Thoracic aorta (tissue), 2 donors: ENCODE data around the gene BST1. TPM values are rescaled to one million over a fixed set of nuclear protein-coding genes. Genes with fewer than 3 reads are reported as not detected.

Source experiments
- ATAC-seq: fragments of 150-250 bp; one replicate; pipeline ENCODE4 v1.8.0; 2017; ENCODE audit warnings: low read depth; ENCODE audit not compliant: insufficient number of reproducible peaks, low FRiP score
- DNase-seq: peaks from one replicate; pipeline ENCODE4 v3.0.0-alpha.2; 2020; ENCODE audit warnings: low spot score
- H3K27ac ChIP-seq, 2 donors: fragments of 200-600 bp; sonication (generic); 1 replicate in 1 of 2; 2 replicates in 1 of 2; pipeline ENCODE4 v1.5.1; 2016; ENCODE audit warnings: mild to moderate bottlenecking in 2 of 2, moderate library complexity in 2 of 2
- H3K27me3 ChIP-seq: fragments of 200-600 bp; sonication (generic); replicated peaks from 2 replicates; pipeline ENCODE4 v1.6.0; 2016; ENCODE audit warnings: mild to moderate bottlenecking; ENCODE audit not compliant: insufficient read depth
- H3K36me3 ChIP-seq: fragments of 200-600 bp; sonication (generic); one replicate; pipeline ENCODE4 v1.5.1; 2016
- H3K4me1 ChIP-seq, 2 donors: fragments of 200-600 bp; sonication (generic); 1 replicate in 1 of 2; 2 replicates in 1 of 2; pipeline versions ENCODE4 v1.5.1 to v1.6.0; 2016; ENCODE audit warnings: low read depth in 2 of 2, mild to moderate bottlenecking in 1 of 2; ENCODE audit not compliant: control insufficient read depth in 1 of 2
- H3K4me3 ChIP-seq: fragments of 200-600 bp; sonication (generic); 2 replicates; pipeline ENCODE4 v1.5.1; 2016; ENCODE audit warnings: mild to moderate bottlenecking
- H3K9me3 ChIP-seq: fragments of 200-600 bp; sonication (generic); 2 replicates; pipeline ENCODE4 v1.5.1; 2016
- total RNA-seq, 2 donors: library from RNA; depleted of rRNA; stranded (reverse); fragments of >200 nt; gene quantifications; one replicate each; pipeline versions ENCODE4 v1.1.0 to v1.2.3, GENCODE V29; 2016
- TF ChIP-seq, protein P1 (sequence below): fragments of 200-600 bp; sonication (generic); IDR thresholded peaks from one replicate; pipeline ENCODE4 v1.5.1; 2019; ENCODE audit warnings: antibody characterized with exemption

Gene BST1
- total RNA-seq, 2 donors from 2014 or later, result 9.2 to 15.7 TPM

DNA sequence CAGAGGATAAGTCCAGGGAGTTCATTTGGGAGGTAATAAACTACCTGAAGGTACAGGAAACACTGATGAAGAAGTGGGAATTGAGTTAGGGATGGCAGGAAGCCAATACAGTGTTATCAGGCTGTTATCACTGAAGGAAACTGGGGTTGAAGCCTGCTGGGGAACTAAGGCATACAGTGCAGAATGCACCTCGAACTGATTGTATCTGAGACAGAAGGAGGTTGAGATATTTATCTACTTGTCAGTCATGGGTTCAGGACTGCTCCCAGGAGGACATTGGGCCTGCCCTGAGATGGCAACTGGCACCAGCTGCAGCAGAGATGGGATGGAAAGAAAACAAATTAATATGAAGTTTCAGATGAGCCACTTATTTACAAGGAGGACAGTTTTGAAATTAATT is 39.8 kb downstream of the BST1 start:
- TF ChIP-seq, protein P1, sequence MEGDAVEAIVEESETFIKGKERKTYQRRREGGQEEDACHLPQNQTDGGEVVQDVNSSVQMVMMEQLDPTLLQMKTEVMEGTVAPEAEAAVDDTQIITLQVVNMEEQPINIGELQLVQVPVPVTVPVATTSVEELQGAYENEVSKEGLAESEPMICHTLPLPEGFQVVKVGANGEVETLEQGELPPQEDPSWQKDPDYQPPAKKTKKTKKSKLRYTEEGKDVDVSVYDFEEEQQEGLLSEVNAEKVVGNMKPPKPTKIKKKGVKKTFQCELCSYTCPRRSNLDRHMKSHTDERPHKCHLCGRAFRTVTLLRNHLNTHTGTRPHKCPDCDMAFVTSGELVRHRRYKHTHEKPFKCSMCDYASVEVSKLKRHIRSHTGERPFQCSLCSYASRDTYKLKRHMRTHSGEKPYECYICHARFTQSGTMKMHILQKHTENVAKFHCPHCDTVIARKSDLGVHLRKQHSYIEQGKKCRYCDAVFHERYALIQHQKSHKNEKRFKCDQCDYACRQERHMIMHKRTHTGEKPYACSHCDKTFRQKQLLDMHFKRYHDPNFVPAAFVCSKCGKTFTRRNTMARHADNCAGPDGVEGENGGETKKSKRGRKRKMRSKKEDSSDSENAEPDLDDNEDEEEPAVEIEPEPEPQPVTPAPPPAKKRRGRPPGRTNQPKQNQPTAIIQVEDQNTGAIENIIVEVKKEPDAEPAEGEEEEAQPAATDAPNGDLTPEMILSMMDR, result no peak
- no peaks in the 10 kb centered on the region for H3K9me3 ChIP-seq
- ATAC-seq (no peak), DNase-seq (no peak)
- H3K36me3 ChIP-seq, result no peaks in the 10 kb centered on the region
- no peak overlapping the region for H3K4me3 ChIP-seq
- peaks cover 0 to 13% of the 10 kb centered on the region in 2 donors for H3K4me1 ChIP-seq
- no peaks in the 10 kb centered on the region for H3K27me3 ChIP-seq
- no peak overlapping the region for H3K27ac ChIP-seq

DNA sequence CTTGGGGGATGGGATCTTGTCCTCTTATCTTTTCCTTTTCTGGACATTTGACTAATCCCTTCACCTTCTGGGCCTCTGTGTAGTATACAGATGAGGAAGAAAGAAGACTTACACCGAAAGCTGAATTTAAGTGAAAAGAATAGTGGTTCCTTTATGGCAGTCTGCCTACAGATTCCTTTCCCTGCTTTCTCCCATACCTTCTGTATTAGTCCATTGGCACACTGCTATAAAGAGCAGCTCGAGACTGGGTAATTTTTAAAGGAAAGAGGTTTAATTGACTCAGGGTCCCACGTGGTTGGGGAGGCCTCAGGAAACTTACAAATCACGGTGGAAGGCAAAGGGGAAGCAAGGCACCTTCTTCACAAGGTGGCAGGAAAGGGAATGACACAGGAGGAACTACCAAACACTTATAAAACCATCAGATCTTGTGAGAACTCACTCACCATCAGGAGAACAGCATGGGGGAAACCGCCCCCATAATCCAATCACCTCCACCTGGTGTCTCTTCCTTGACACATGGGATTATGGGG is 41.2 kb downstream of the BST1 start:
- DNase-seq (no peak), ATAC-seq (no peak)
- H3K36me3 ChIP-seq, result no peaks in the 10 kb centered on the region
- H3K27ac ChIP-seq, result no peak overlapping the region
- H3K27me3 ChIP-seq, result no peaks in the 10 kb centered on the region
- peaks cover 0 to 2% of the 10 kb centered on the region in 2 donors for H3K4me1 ChIP-seq
- TF ChIP-seq, protein P1, result no peak
- H3K4me3 ChIP-seq, result no peak overlapping the region
- H3K9me3 ChIP-seq, result no peaks in the 10 kb centered on the region

DNA sequence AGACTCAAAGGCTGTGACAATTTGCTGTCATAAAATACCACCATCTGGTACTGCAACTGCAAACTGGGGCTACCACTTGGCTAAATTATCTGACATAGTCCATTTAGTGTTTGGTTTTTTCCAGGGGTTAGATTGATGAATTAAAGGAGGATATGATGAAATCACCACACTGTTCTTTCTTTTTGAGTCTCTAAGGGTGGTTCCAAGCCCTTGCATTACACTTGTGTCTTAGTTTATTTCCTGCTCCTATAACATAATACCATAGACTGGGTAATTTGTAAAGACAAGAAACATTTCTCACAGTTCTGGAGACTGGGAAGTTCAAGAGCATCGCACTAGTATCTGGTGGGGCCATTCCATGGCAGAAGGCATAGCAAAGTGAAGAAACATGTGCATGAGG is 43.2 kb downstream of the BST1 start:
- TF ChIP-seq, protein P1, result no peak
- no peaks in the 10 kb centered on the region for H3K36me3 ChIP-seq
- no peaks in the 10 kb centered on the region for H3K9me3 ChIP-seq

DNA sequence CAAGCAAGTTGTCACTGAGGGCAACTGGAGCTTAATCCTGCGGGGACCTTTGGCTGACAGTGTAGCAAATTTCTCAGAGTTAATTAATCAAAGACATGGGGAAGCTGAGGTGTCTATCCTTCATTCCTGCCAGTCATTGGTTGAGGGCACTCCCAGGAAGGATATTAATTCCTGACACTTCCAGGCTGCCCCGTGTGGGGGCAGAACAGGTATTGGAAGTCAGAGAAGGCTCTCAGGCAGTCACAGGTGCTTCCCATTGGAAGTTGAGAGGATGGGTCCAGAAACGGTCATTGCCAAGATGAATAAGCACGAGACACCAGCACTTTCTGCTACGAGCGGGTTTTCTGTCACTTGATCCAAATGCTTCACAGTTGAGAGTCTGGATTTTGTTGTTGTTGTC is 46.1 kb downstream of the BST1 start:
- Histone ChIP-seq H3K4me1 (no peaks in the 10 kb centered on the region), H3K4me3 (no peak overlapping the region), H3K27ac (no peak overlapping the region), H3K36me3 (no peaks in the 10 kb centered on the region), H3K27me3 (no peaks in the 10 kb centered on the region), H3K9me3 (no peaks in the 10 kb centered on the region)
- no peak for ATAC-seq
- no peak for DNase-seq
- TF ChIP-seq, protein P1, result no peak

More for the DNA sequence above, 43.2 kb downstream of the BST1 start:
- H3K4me1 ChIP-seq, result no peaks in the 10 kb centered on the region
- no peaks in the 10 kb centered on the region for H3K27me3 ChIP-seq
- ATAC-seq, result no peak
- H3K4me3 ChIP-seq, result no peak overlapping the region
- no peak overlapping the region for H3K27ac ChIP-seq
- DNase-seq, result no peak

DNA sequence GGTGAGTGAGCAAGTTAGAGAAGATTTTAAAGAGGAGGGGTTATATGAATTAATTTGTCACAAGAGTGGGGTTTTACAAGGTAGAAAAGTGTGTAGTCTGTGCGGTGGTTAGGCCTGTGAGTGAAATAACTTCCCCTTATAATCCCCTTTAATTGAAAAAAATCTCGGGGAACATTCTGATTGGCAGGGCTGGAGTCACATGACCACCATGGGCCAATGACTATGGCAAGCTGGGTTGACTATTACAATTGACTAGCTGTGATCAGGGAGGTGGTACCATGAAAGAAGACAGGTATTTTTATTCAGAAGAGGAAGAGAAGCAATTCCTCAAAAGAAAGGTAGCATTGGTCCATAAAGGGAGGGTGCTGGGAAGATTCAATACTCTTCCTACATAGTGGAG is 48.3 kb downstream of the BST1 start:
- Histone ChIP-seq H3K27ac (no peak overlapping the region), H3K4me3 (no peak overlapping the region), H3K4me1 (no peaks in the 10 kb centered on the region), H3K27me3 (no peaks in the 10 kb centered on the region), H3K36me3 (no peaks in the 10 kb centered on the region), H3K9me3 (no peaks in the 10 kb centered on the region)
- TF ChIP-seq, protein P1, result no peak
- DNase-seq (no peak), ATAC-seq (no peak)
